IPS-NIHi7 (cell line): Measurements from ENCODE around the gene ZC3H18.

Source experiments
- DNase-seq: peaks from one replicate; pipeline ENCODE4 v3.0.0; 2012; ENCODE audit warnings: mixed read lengths; ENCODE audit errors: extremely low spot score

ZC3H18 gene

GRCh38 chr16:88678224-88678979, 108.2 kb downstream of the ZC3H18 start:
- DNase-seq: no peak

- no peak for DNase-seq
Observed at GRCh38 chr16:88680554-88681083, 110.4 kb downstream of the ZC3H18 start.

- peak; percentile 75 for DNase-seq
Observed at GRCh38 chr16:88681084-88681680, 111.0 kb downstream of the ZC3H18 start.
